NB4 (cell line): Measurements from ENCODE around the gene PRKCG.

ENCODE experiments used
- POLR2A ChIP-seq: IDR thresholded peaks from 2 replicates; pipeline ENCODE4 v1.6.1; 2011; ENCODE audit warnings: mild to moderate bottlenecking; ENCODE audit not compliant: insufficient read length; ENCODE audit errors: extremely low read depth
- TF ChIP-seq, protein P1 (sequence below): IDR thresholded peaks from one replicate; pipeline ENCODE4 v1.5.1; 2012; ENCODE audit warnings: low read depth, low read length

DNA sequence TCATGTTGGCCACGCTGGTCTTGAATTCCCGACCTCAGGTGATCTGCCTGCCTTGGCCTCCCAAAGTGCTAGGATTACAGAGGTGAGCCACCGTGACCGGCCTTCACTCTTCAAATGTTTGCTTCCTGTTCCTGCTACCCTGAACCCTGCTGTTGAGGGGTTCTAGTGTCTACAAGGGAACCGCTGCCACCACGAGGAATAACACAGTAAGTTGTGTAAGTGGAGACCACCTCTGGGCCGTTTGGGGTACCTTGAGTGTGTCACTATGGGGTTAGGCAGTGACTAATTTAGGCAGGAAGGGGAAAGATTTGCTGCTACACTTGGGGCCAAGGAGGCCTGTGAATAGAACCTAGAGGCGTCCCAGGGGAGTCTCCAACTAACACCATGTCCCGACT, 16.5 kb upstream of the PRKCG start:
- TF ChIP-seq, protein P1, sequence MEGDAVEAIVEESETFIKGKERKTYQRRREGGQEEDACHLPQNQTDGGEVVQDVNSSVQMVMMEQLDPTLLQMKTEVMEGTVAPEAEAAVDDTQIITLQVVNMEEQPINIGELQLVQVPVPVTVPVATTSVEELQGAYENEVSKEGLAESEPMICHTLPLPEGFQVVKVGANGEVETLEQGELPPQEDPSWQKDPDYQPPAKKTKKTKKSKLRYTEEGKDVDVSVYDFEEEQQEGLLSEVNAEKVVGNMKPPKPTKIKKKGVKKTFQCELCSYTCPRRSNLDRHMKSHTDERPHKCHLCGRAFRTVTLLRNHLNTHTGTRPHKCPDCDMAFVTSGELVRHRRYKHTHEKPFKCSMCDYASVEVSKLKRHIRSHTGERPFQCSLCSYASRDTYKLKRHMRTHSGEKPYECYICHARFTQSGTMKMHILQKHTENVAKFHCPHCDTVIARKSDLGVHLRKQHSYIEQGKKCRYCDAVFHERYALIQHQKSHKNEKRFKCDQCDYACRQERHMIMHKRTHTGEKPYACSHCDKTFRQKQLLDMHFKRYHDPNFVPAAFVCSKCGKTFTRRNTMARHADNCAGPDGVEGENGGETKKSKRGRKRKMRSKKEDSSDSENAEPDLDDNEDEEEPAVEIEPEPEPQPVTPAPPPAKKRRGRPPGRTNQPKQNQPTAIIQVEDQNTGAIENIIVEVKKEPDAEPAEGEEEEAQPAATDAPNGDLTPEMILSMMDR: no peak
- no peak for TF ChIP-seq POLR2A
